ENCODE measurements around the gene FOXL3.
"Not testable (repeated sequence)": the region's sequence is repeated elsewhere in the genome, so short reads cannot be mapped to it uniquely, and the experiment has no call there.

FOXL3 gene

GRCh38 chr7:263483-264351 lies 26.3 kb upstream of the FOXL3 start:
- peaks cover 25% of the 10 kb centered on the region for H3K9me3 ChIP-seq (ENCODE audit: severe bottlenecking)
- H3K4me3 ChIP-seq (ENCODE audit: low read depth, low read length); H3K27ac ChIP-seq: not testable (repeated sequence)
- H3K36me3 ChIP-seq, result peaks cover 22% of the 10 kb centered on the region
- peaks cover 12% of the 10 kb centered on the region for H3K27me3 ChIP-seq (ENCODE audit: insufficient read depth, low read depth, severe bottlenecking)
- DNase-seq, result peak; percentile 55
- peak; percentile 49 for TF ChIP-seq CTCF (IDR thresholded peaks at IDR 0.05; ENCODE audit: low read depth, low read length)

GRCh38 chr7:264541-265191 lies 25.3 kb upstream of the FOXL3 start:
- TF ChIP-seq CTCF (IDR thresholded peaks at IDR 0.05; ENCODE audit: low read depth, low read length), result no peak
- Histone ChIP-seq H3K4me3 (ENCODE audit: low read depth, low read length) (no peak overlapping the region), H3K36me3 (peaks cover 15% of the 10 kb centered on the region), H3K27me3 (ENCODE audit: insufficient read depth, low read depth, severe bottlenecking) (peaks cover 12% of the 10 kb centered on the region), H3K9me3 (ENCODE audit: severe bottlenecking) (peaks cover 25% of the 10 kb centered on the region), H3K27ac (no peak overlapping the region)
- peak; percentile 5 for DNase-seq

GRCh38 chr7:265192-265997 lies 24.6 kb upstream of the FOXL3 start:
- no peak for TF ChIP-seq CTCF (IDR thresholded peaks at IDR 0.05; ENCODE audit: low read depth, low read length)
- Histone ChIP-seq H3K9me3 (ENCODE audit: severe bottlenecking) (peaks cover 25% of the 10 kb centered on the region), H3K27ac (no peak overlapping the region), H3K4me3 (ENCODE audit: low read depth, low read length) (no peak overlapping the region), H3K27me3 (ENCODE audit: insufficient read depth, low read depth, severe bottlenecking) (peaks cover 12% of the 10 kb centered on the region), H3K36me3 (peaks cover 8% of the 10 kb centered on the region)
- DNase-seq, result peak; percentile 25

DNA sequence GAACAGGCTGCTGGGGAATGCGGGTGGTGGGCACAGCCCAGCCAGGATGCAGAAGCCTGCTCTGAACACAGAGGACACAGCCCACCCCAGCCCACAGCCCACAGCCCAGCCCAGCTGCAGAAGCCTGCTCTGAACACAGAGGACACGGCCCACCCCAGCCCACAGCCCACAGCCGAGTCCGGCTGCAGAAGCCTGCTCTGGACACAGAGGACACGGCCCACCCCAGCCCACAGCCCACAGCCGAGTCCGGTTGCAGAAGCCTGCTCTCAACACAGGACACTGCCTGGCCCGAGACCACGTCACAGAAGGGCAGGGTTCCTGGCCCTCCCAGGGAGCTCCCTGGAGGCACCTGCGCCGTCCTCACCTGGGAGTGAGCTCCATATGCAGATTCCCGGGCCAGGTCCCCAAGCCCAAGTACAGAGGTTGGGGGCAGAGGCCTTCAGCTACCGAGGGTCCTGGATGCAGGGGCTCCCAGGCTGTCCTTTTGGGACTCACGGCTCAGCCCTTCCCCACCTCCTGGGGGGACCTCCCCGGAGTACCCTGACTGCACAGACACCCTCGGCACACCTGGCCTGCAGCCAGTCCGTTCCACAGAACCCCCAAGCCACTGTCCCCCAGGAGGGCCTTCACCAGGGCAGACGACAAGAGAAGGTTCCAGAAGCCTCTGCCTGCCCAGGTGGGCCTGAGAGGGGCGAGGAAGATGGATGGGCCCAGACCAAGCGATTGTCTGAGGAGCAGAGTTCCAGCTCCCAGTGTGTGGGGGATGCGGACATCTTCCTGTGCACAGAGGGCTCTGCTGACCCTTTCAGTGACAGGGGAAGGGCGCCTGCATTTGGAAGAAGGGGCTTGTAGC lies 23.7 kb upstream of the FOXL3 start:
- peaks cover 21% of the 10 kb centered on the region for H3K9me3 ChIP-seq (ENCODE audit: severe bottlenecking)
- no peak overlapping the region for H3K27ac ChIP-seq
- no peak for TF ChIP-seq CTCF (IDR thresholded peaks at IDR 0.05; ENCODE audit: low read depth, low read length)

More for the DNA sequence above, 23.7 kb upstream of the FOXL3 start:
- peak; percentile 10 for DNase-seq
- Histone ChIP-seq H3K27me3 (ENCODE audit: insufficient read depth, low read depth, severe bottlenecking) (peaks cover 16% of the 10 kb centered on the region), H3K4me3 (ENCODE audit: low read depth, low read length) (no peak overlapping the region), H3K36me3 (peaks cover 5% of the 10 kb centered on the region; the same call in 1 of the 2 replicates)

Measured in WERI-Rb-1 (cell line).